A549 treated with AZD9567 at 1 μM for 4 hours (cell line): Measurements from ENCODE around the gene RNU2-1. TPM values are rescaled to one million over a fixed set of nuclear protein-coding genes. Genes with fewer than 3 reads are reported as not detected.

Source experiments
- total RNA-seq: library from RNA; stranded (reverse); fragments of 200-300 nt; extraction: Qiagen RNA extraction; gene quantifications from 5 replicates; pipeline ENCODE4 v1.2.3, GENCODE V29; 2022; ENCODE audit not compliant: insufficient read depth

Gene RNU2-1
- total RNA-seq: not detected in 5 replicates

DNA sequence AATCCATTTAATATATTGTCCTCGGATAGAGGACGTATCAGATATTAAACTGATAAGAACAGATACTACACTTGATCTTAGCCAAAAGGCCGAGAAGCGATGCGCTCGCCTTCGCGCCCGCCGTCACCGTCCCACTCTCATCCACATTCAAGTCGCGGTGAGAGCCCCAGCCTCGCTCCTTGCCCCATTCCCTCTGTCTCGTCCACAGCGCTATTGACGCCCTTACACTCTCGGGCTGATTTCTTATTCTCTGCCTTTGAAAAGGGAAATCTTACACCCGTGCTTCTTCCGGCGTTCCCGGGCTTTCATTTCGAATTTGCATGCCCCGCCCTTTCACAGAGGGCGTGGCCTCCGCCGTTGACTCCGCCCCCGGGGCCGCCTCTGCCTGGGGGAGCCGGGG is at the start of gene RNU2-1:
RNU2-1 (minus strand) TSS at position 101 of the 400 bp plus-strand sequence.

DNA sequence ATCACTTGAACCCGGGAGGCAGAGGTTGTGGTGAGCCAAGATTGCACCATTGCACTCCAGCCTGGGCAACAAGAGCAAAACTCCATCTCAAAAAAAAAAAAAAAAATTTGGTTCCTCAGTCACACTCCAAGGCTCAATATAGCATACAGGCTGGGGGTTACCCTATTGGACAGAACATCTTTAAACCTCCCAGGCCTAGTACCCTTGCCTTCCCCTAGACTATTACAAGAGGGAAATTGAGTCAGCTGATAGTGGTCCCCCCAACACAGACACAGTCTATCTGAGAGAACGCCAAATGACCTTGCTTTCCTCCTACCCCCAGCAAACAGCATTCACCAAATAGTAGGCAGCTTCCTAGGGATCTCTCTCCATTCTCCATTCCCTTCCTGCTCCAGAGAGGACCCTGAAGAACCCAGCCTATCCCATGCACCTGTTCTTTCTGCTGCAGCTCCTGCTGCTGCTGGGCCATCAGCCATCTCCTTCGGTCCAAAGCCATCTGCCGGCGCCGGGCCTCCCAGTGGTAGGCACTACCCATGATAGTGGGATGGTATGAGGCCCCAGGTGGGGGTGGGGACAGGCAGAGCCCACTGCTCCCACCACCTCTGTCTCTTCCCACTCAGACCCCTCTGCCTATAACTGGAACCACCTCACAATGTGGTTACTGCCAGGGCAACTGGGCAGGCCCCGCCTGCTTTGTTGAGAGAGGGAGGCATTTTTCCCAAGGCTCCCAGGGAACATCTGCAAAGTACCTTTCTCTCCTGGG is 5.6 kb downstream of the RNU2-1 start, which contains the start of gene CCDC200:
CCDC200 (minus strand) TSS at position 604 of the 763 bp plus-strand sequence; CDS start at position 535, 69 bp downstream.

DNA sequence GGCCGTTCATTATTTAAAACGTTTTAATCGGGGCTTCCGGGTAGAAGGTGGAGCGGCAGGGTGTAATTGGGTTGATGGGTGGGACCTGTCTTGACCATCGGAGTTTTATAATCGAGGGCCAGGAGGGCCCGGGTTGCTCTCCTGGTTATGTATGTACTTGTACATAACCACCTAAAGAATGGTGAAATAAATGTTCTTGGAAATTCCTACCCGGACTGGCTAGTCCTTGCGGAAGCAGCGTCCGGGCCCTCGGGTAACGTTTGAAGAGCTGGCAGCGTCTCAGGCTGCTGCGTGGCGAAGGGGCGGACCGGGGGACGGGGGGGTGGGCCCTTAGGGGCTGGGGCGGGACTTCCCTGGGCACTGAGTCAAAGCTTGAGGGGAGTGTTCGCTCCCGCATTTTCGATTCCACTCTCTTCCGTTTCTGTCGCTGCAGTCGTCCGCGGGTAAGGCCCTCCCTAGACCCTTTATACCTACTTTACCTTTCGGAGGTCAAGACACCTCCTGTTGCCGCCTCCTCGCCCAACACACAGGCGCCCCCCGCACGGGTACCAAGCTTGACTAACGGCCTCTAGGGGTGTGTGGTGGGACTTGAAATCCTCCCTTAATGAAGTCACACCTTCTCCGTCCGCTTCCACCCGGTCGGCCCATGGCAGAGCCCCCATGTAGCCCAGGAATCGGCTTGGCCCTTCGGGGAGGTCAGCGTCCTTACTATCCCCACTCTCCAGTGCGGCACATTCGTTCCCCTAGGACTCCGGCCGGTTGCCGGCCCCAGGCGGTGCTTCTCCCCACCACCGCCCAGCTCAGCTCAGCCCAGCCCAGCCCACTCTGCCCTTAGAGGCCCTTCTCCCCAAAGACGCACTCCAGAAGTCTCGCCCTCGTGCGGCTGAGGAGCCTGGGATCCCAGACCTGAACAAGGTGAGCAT is 22.0 kb downstream of the RNU2-1 start, which contains the start of gene TMEM106A:
TMEM106A (plus strand) TSS at position 396 of the 923 bp plus-strand sequence. CDS start 1,167 bp downstream, outside the sequence.

Other genes with a start within 250 kb of the RNU2-1 start
- gene RPL27, start 235.6 kb downstream of the RNU2-1 start, total RNA-seq: 2,997 to 4,045 TPM (median 3,077 TPM) in 5 replicates
- 15.9 to 20.5 TPM (median 17.9 TPM) in 5 replicates for gene IFI35, start 227.2 kb downstream of the RNU2-1 start, total RNA-seq
- gene VAT1, start 211.6 kb downstream of the RNU2-1 start, total RNA-seq: 228 to 249 TPM (median 236 TPM) in 5 replicates
- gene RND2, start 208.7 kb downstream of the RNU2-1 start, total RNA-seq: 0.10 to 0.26 TPM (median 0.13 TPM) in 4 of 5 replicates, not detected in the other
- gene BRCA1, start 108.6 kb downstream of the RNU2-1 start, total RNA-seq: 20.2 to 39.9 TPM (median 23.5 TPM) in 5 replicates
- 33.1 to 42.6 TPM (median 38.2 TPM) in 5 replicates for gene NBR1, start 62.8 kb downstream of the RNU2-1 start, total RNA-seq
- 0.99 to 1.2 TPM (median 1.1 TPM) in 4 of 5 replicates, not detected in the other for gene TMEM106A, start 22.1 kb downstream of the RNU2-1 start, total RNA-seq
- not detected in 5 replicates for gene CCDC200, start 5.4 kb downstream of the RNU2-1 start, total RNA-seq
- 17.6 to 25.1 TPM (median 21.4 TPM) in 5 replicates for gene ARL4D, start 165.0 kb upstream of the RNU2-1 start, total RNA-seq
- gene DHX8, start 250.0 kb upstream of the RNU2-1 start, total RNA-seq: 39.8 to 40.6 TPM (median 40.1 TPM) in 5 replicates